Panc1 (cell line): ENCODE results near the gene ADGRA1.

Experiments
- POLR2AphosphoS5 ChIP-seq: IDR thresholded peaks from 2 replicates; pipeline ENCODE4 v1.6.1; 2012; ENCODE audit warnings: mild to moderate bottlenecking, low read depth, low read length, moderate library complexity
- TF ChIP-seq, protein P1 (sequence below), 2 experiments: IDR thresholded peaks; 2 replicates each; pipeline ENCODE4 v1.6.1; 2011 to 2012; ENCODE audit warnings: low read depth in 2 of 2, control low read depth in 1 of 2, low read length in 1 of 2, mild to moderate bottlenecking in 1 of 2, moderate library complexity in 1 of 2; ENCODE audit not compliant: insufficient read depth in 1 of 2
- TF ChIP-seq, protein P2 (sequence below): fragments of 450-650 bp; IDR thresholded peaks from 2 replicates; pipeline ENCODE4 v1.5.1; 2017; ENCODE audit warnings: mild to moderate bottlenecking

DNA sequence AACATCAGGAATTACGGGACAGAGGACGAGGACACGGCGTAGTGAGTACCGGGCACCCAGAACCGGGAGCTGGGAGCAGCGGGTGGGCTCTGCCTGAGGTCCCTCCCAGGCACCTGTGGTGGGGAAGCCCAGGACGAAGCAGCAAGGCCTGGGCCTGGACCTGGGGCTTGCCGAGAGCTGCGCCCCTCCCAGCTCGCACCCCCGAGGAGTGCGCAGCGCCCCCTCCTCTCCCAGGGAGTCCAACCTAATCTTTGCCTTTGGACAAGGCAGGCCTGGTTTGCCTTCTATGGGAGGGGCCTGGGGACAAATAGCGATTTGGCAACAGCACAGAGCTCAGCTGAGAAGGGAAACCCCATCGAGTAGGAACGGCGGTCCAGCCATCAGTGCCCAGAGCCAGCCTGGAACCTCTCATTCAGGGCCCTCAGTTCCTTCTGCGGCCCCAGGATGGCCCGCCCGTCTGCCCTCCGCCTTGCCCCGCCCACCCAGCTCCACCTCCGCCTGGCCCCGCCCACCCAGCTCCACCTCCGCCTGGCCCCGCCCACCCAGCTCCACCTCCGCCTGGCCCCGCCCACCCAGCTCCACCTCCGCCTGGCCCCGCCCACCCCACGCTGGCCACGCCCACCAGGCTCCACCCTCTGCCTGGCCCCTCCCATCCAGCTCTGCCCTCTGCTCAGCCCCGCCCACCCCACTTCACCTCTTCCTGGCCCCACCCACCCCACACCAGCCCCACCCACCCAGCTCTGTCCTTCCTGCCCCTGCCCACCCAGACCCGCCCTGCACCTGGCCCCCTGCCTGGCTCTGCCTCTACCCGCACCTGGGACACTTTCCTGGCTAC lies 39.8 kb downstream of the ADGRA1 start:
- no peak for TF ChIP-seq POLR2AphosphoS5
- TF ChIP-seq, protein P1, sequence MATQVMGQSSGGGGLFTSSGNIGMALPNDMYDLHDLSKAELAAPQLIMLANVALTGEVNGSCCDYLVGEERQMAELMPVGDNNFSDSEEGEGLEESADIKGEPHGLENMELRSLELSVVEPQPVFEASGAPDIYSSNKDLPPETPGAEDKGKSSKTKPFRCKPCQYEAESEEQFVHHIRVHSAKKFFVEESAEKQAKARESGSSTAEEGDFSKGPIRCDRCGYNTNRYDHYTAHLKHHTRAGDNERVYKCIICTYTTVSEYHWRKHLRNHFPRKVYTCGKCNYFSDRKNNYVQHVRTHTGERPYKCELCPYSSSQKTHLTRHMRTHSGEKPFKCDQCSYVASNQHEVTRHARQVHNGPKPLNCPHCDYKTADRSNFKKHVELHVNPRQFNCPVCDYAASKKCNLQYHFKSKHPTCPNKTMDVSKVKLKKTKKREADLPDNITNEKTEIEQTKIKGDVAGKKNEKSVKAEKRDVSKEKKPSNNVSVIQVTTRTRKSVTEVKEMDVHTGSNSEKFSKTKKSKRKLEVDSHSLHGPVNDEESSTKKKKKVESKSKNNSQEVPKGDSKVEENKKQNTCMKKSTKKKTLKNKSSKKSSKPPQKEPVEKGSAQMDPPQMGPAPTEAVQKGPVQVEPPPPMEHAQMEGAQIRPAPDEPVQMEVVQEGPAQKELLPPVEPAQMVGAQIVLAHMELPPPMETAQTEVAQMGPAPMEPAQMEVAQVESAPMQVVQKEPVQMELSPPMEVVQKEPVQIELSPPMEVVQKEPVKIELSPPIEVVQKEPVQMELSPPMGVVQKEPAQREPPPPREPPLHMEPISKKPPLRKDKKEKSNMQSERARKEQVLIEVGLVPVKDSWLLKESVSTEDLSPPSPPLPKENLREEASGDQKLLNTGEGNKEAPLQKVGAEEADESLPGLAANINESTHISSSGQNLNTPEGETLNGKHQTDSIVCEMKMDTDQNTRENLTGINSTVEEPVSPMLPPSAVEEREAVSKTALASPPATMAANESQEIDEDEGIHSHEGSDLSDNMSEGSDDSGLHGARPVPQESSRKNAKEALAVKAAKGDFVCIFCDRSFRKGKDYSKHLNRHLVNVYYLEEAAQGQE (IDR thresholded peaks at IDR 0.05; ENCODE audit: insufficient read depth in 1 of 2, low read depth in 2 of 2, low read length in 1 of 2), result no peak
- TF ChIP-seq, protein P2, sequence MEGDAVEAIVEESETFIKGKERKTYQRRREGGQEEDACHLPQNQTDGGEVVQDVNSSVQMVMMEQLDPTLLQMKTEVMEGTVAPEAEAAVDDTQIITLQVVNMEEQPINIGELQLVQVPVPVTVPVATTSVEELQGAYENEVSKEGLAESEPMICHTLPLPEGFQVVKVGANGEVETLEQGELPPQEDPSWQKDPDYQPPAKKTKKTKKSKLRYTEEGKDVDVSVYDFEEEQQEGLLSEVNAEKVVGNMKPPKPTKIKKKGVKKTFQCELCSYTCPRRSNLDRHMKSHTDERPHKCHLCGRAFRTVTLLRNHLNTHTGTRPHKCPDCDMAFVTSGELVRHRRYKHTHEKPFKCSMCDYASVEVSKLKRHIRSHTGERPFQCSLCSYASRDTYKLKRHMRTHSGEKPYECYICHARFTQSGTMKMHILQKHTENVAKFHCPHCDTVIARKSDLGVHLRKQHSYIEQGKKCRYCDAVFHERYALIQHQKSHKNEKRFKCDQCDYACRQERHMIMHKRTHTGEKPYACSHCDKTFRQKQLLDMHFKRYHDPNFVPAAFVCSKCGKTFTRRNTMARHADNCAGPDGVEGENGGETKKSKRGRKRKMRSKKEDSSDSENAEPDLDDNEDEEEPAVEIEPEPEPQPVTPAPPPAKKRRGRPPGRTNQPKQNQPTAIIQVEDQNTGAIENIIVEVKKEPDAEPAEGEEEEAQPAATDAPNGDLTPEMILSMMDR, result no peak
